ENCODE data around the gene MINDY4. TPM values are rescaled to one million over a fixed set of nuclear protein-coding genes. Genes with fewer than 3 reads are reported as not detected.

Gene MINDY4
- total RNA-seq, 2 donors from 2014 or later = 7.5 to 8.6 TPM

DNA sequence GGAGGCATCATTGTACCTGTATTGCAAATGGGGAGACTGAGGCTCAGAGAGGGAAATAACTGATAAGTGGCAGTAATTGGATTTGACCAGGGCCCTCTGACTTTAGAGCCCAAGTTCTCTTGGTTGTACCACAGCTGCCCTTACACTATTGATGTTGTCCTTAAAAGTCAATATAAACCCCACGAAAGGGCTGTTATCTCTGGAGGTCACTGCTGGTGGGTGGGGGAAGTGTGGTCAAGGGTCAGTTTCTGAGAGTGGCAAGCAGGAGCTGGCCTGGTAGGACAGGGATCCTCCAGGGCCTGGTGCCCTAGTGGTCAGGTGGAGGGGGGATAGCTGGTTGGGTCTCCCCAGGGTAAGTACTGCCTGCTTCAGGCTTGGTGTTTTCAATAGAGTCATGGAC lies 96.3 kb downstream of the MINDY4 start:
- DNase-seq = no peak

DNA sequence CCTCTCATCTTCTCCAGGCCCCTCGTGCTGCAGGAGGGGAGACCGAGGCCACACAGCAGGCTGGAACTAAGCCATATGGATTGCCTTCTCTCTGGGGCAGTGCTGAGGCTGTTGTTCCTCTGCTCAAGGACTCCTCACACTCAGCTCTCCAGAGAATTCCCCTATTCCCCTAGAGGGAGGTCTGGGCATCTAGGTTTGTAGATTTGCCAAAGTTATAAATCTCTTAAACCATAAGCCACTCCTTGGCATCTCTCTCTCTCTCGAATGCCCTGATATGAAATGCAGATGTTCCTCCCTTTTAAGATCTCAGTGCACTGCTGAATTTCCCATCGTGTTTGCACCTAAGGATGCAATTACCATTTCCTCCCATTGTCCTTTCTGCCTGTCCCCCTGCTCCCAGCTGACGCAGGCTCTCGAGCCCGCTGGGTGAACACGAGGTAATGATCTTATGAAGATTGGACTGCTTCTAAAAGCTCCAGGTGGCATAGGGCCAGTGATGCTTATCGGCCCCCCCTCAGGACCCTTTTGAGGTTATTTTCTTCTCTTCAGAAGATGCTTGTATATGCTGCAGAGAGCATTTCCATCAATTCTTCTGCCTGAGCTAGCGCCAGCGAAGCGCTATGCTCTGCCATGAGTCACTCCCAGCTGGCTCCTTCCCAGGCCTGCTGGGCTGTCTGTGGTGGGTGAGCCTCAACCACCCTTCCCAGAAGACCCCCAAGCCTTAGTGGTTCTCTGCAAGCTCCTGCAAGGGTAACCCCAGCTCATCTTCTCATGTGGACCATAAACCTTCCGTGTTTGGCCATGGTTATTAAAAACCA lies 98.8 kb downstream of the MINDY4 start:
- intact Hi-C loops (cut with DNase I) = no loop called here
- WGBS, 2 donors = 80 to 83% methylated on average over 13 of the region's 13 CpGs
- ATAC-seq (no peak), DNase-seq (no peak)
- no peaks in the 10 kb centered on the region for H3K36me3 ChIP-seq (replicated peaks in 1 of 2; ENCODE audit: insufficient read depth in 1 of 2, low read depth in 2 of 2)
- no peak for TF ChIP-seq POLR2A (IDR thresholded peaks at IDR 0.05)
- TF ChIP-seq, protein P1, sequence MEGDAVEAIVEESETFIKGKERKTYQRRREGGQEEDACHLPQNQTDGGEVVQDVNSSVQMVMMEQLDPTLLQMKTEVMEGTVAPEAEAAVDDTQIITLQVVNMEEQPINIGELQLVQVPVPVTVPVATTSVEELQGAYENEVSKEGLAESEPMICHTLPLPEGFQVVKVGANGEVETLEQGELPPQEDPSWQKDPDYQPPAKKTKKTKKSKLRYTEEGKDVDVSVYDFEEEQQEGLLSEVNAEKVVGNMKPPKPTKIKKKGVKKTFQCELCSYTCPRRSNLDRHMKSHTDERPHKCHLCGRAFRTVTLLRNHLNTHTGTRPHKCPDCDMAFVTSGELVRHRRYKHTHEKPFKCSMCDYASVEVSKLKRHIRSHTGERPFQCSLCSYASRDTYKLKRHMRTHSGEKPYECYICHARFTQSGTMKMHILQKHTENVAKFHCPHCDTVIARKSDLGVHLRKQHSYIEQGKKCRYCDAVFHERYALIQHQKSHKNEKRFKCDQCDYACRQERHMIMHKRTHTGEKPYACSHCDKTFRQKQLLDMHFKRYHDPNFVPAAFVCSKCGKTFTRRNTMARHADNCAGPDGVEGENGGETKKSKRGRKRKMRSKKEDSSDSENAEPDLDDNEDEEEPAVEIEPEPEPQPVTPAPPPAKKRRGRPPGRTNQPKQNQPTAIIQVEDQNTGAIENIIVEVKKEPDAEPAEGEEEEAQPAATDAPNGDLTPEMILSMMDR (IDR thresholded peaks at IDR 0.05) = no peak
- H3K9me3 ChIP-seq = no peaks in the 10 kb centered on the region
- peaks cover 9% of the 10 kb centered on the region for H3K4me1 ChIP-seq
- no peak overlapping the region for H3K27ac ChIP-seq
- H3K4me3 ChIP-seq = no peak overlapping the region
- no peaks in the 10 kb centered on the region for H3K27me3 ChIP-seq

More for the DNA sequence above, 96.3 kb downstream of the MINDY4 start:
- intact Hi-C loops (cut with DNase I) = no loop called here
- no peak overlapping the region for H3K4me3 ChIP-seq
- H3K36me3 ChIP-seq (replicated peaks in 1 of 2; ENCODE audit: insufficient read depth in 1 of 2, low read depth in 2 of 2) = no peaks in the 10 kb centered on the region
- no peak overlapping the region for H3K27ac ChIP-seq
- H3K4me1 ChIP-seq = peaks cover 9% of the 10 kb centered on the region
- 25 to 52% methylated on average over 1 of the region's 1 CpG for WGBS, 2 donors
- no peaks in the 10 kb centered on the region for H3K9me3 ChIP-seq
- TF ChIP-seq, protein P1 (IDR thresholded peaks at IDR 0.05) = no peak
- no peak for TF ChIP-seq POLR2A (IDR thresholded peaks at IDR 0.05)
- H3K27me3 ChIP-seq = no peaks in the 10 kb centered on the region
- ATAC-seq = no peak

DNA sequence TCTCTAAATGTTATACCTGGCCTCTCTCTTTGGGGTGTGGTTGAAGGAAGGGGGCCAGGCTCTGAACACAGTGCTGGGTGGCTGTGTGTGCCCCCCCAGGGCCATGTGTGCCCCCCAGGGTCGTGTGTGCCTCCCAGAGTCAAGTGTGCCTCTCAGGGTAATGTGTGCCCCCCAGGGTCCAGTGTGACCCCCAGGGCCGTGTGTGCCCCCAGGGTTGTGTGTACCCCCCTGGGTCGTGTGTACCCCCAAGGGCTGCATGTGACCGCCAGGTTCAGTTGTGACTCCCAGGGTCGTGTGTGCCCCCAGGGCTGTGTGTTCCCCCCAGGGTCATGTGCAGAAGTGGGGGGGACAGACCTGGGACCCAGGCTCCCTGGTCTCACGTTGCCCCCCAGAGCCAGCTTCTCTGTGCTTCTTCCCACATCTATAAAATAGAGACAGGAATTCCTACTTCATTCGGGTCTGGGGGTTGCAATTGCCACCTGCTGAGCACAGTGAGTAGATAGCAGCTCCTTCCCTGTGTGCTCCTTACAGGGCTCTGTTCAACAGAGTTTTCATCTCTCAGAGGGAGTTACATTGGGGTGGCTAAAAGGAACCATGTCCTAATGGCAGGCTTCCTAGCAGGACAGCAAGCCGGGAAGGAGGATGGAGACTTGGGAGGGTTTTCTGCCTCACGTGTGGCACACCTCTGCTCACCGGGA lies 99.8 kb downstream of the MINDY4 start:
- Histone ChIP-seq H3K4me3 (no peak overlapping the region), H3K27ac (no peak overlapping the region), H3K36me3 (replicated peaks in 1 of 2; ENCODE audit: insufficient read depth in 1 of 2, low read depth in 2 of 2) (no peaks in the 10 kb centered on the region), H3K9me3 (no peaks in the 10 kb centered on the region), H3K27me3 (no peaks in the 10 kb centered on the region), H3K4me1 (peaks cover 14% of the 10 kb centered on the region)
- no peak for DNase-seq
- WGBS, 2 donors = 67 to 73% methylated on average over 6 to 9 of the region's 10 CpGs
- TF ChIP-seq POLR2A (IDR thresholded peaks at IDR 0.05) = no peak
- TF ChIP-seq, protein P1 (IDR thresholded peaks at IDR 0.05) = no peak
- intact Hi-C loops (cut with DNase I) = no loop called here
- no peak for ATAC-seq

DNA sequence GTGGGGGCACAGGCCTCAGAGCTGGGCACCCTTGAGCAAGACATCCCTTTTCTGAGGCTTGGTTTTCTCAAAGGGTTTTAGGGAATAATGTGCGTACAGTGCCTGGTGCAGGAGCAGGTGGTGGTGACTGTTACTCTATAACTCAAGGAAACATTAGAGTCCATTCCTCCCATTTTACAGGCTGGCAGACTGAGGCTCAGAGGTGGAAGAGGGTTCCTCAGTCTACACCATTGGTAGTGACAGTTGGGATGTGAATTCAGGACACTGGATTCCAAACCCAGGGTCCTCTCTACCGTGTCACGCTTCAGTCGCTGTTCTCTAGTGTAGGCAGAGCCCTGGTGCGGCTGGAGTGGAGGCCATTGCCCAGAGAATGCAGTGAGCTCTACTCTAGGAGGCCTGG lies 100.4 kb downstream of the MINDY4 start:
- TF ChIP-seq, protein P1 (IDR thresholded peaks at IDR 0.05) = no peak
- no peak for TF ChIP-seq POLR2A (IDR thresholded peaks at IDR 0.05)
- DNase-seq (no peak), ATAC-seq (no peak)
- Histone ChIP-seq H3K36me3 (replicated peaks in 1 of 2; ENCODE audit: insufficient read depth in 1 of 2, low read depth in 2 of 2) (no peaks in the 10 kb centered on the region), H3K27ac (no peak overlapping the region), H3K4me3 (no peak overlapping the region), H3K4me1 (peaks cover 14% of the 10 kb centered on the region), H3K27me3 (no peaks in the 10 kb centered on the region), H3K9me3 (no peaks in the 10 kb centered on the region)
- WGBS, 2 donors = 97 to 99% methylated on average over 5 of the region's 5 CpGs
- intact Hi-C loops (cut with DNase I) = no loop called here
